ENCODE data around the gene CDHR4. TPM values are rescaled to one million over a fixed set of nuclear protein-coding genes. Genes with fewer than 3 reads are reported as not detected.
A peak's percentile ranks its signal among the peaks of the same experiment; 100 is the strongest.

CDHR4 gene
- total and polyA plus RNA-seq, 3 experiments from 2014 or later: not detected

DNA sequence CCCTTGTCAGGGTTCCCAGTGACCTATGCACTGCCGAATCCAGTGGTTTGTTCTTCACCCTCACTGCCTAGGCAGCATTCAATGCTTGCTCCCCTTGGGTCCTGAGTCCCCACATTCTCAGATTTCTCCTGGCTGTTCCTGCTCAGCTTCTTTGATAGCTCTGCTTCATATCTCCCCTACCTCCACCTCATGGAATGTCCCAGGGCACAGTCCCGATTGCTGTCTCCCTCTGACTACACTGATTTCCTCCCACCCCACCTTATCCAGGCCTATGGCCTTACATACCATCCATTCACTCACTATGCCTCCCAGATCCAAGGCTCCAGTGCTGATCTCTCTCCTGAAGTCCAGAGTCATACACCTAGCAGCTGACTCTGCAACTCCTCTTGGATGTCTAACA is 1.5 kb upstream of the CDHR4 start:
- H3K27me3 Mint-ChIP-seq: peaks cover 0 to 6% of the 10 kb centered on the region in 2 donors
- peaks cover 0 to 2% (median 0%) of the 10 kb centered on the region in 5 donors for H3K9me3 Mint-ChIP-seq
- POLR2A ChIA-PET: no interaction called here
- H3K4me3 Mint-ChIP-seq: peak overlapping the region in 5 of 7 donors; percentile 1 to 55 (median 30)
- CTCF ChIA-PET: interaction anchor here (3.2 to 12.4 kb wide), 2 partner anchors 12 to 38 kb away, joined by 35 to 246 read pairs; partner anchors contain the start of gene UBA7
- Histone ChIP-seq H3K36me3 (ENCODE audit: insufficient read depth, low read length) (no peaks in the 10 kb centered on the region), H3K27ac (ENCODE audit: low read depth, low read length) (no peak overlapping the region), H3K9me3 (ENCODE audit: low read length) (no peaks in the 10 kb centered on the region), H3K27me3 (ENCODE audit: insufficient read depth, low read length, poor library complexity, severe bottlenecking) (no peaks in the 10 kb centered on the region), H3K4me3 (ENCODE audit: low read length) (no peak overlapping the region), H3K4me1 (ENCODE audit: insufficient read depth, low read length) (peaks cover 18% of the 10 kb centered on the region)
- peaks cover 0 to 3% (median 0%) of the 10 kb centered on the region in 3 donors for H3K36me3 Mint-ChIP-seq
- no peak for DNase-seq
- peak overlapping the region in 2 of 8 donors; percentile 43 to 45 for H3K27ac Mint-ChIP-seq
- peaks cover 9 to 34% (median 18%) of the 10 kb centered on the region in 3 donors for H3K4me1 Mint-ChIP-seq

GRCh38 chr3:49799105-49799504 is 568 bp downstream of the CDHR4 start:
- Histone ChIP-seq H3K4me3 (ENCODE audit: low read length) (no peak overlapping the region), H3K4me1 (ENCODE audit: insufficient read depth, low read length) (peaks cover 11% of the 10 kb centered on the region), H3K27me3 (ENCODE audit: insufficient read depth, low read length, poor library complexity, severe bottlenecking) (no peaks in the 10 kb centered on the region), H3K9me3 (ENCODE audit: low read length) (no peaks in the 10 kb centered on the region), H3K36me3 (ENCODE audit: insufficient read depth, low read length) (no peaks in the 10 kb centered on the region), H3K27ac (ENCODE audit: low read depth, low read length) (no peak overlapping the region)
- Mint-ChIP-seq H3K4me1 (peaks cover 8 to 16% (median 8%) of the 10 kb centered on the region in 3 donors), H3K36me3 (peaks cover 0 to 3% (median 0%) of the 10 kb centered on the region in 3 donors), H3K4me3 (peak overlapping the region in 1 of 7 donors; percentile 15), H3K9me3 (peaks cover 0 to 2% (median 0%) of the 10 kb centered on the region in 5 donors), H3K27me3 (peaks cover 0 to 6% of the 10 kb centered on the region in 2 donors), H3K27ac (no peak overlapping the region)
- no peak for DNase-seq
- CTCF ChIA-PET: interaction anchor here (12.4 kb wide), 1 partner anchor 40 kb away, joined by 246 read pairs; no protein-coding TSS in a partner anchor
- POLR2A ChIA-PET: no interaction called here

GRCh38 chr3:49794926-49795905 is 4.5 kb downstream of the CDHR4 start:
- peak overlapping the region in 1 of 8 donors; percentile 36 for H3K27ac Mint-ChIP-seq
- H3K4me1 Mint-ChIP-seq: peaks cover 2 to 5% (median 4%) of the 10 kb centered on the region in 3 donors
- Histone ChIP-seq H3K4me1 (ENCODE audit: insufficient read depth, low read length) (no peaks in the 10 kb centered on the region), H3K36me3 (ENCODE audit: insufficient read depth, low read length) (no peaks in the 10 kb centered on the region), H3K27ac (ENCODE audit: low read depth, low read length) (no peak overlapping the region), H3K9me3 (ENCODE audit: low read length) (no peaks in the 10 kb centered on the region), H3K4me3 (ENCODE audit: low read length) (no peak overlapping the region), H3K27me3 (ENCODE audit: insufficient read depth, low read length, poor library complexity, severe bottlenecking) (no peaks in the 10 kb centered on the region)
- ChIA-PET POLR2A (interaction anchor here (0.5 to 0.6 kb wide), 2 partner anchors 40 to 151 kb away, joined by 3 read pairs; no protein-coding TSS in a partner anchor), CTCF (no interaction called here)
- no peak overlapping the region for H3K4me3 Mint-ChIP-seq
- no peak for DNase-seq
- peaks cover 0 to 2% of the 10 kb centered on the region in 2 donors for H3K27me3 Mint-ChIP-seq
- no peaks in the 10 kb centered on the region for H3K9me3 Mint-ChIP-seq
- H3K36me3 Mint-ChIP-seq: no peaks in the 10 kb centered on the region

DNA sequence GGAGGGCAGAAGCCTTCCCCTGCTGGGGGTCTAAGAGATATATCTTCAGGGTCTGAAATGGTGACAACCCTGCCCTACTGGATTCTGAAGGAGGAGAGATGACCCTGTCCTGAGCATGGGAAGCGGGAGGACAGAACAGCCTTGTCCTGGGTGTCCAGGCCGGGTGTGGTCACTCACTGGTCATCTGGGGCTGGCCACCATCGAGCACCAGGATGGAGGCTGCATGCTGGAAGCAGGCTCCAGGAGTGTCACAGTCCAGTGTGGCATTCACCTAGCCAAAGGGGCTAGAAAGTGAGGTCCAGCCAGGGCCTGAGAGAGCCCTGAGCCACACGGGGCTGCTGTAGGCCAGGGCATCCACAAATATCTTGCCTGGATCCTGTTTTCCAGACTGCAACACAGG is 5.2 kb downstream of the CDHR4 start:
- Histone ChIP-seq H3K4me1 (ENCODE audit: insufficient read depth, low read length) (peaks cover 5% of the 10 kb centered on the region), H3K27ac (ENCODE audit: low read depth, low read length) (no peak overlapping the region), H3K9me3 (ENCODE audit: low read length) (no peaks in the 10 kb centered on the region), H3K4me3 (ENCODE audit: low read length) (no peak overlapping the region), H3K36me3 (ENCODE audit: insufficient read depth, low read length) (no peaks in the 10 kb centered on the region), H3K27me3 (ENCODE audit: insufficient read depth, low read length, poor library complexity, severe bottlenecking) (no peaks in the 10 kb centered on the region)
- no peak overlapping the region for H3K4me3 Mint-ChIP-seq
- H3K27ac Mint-ChIP-seq: peak overlapping the region in 1 of 8 donors; percentile 54
- no peaks in the 10 kb centered on the region for H3K9me3 Mint-ChIP-seq
- no peaks in the 10 kb centered on the region for H3K36me3 Mint-ChIP-seq
- ChIA-PET POLR2A (interaction anchor here (0.5 kb wide), 1 partner anchor 39 kb away, joined by 3 read pairs; no protein-coding TSS in a partner anchor), CTCF (no interaction called here)
- no peak for DNase-seq
- peaks cover 4 to 11% (median 8%) of the 10 kb centered on the region in 3 donors for H3K4me1 Mint-ChIP-seq
- H3K27me3 Mint-ChIP-seq: peaks cover 0 to 4% of the 10 kb centered on the region in 2 donors

- no peak overlapping the region for H3K4me3 Mint-ChIP-seq
- no peak for DNase-seq
- POLR2A ChIA-PET: no interaction called here
- peaks cover 0 to 2% of the 10 kb centered on the region in 2 donors for H3K27me3 Mint-ChIP-seq
- no peaks in the 10 kb centered on the region for H3K9me3 ChIP-seq (ENCODE audit: low read length)
- H3K36me3 ChIP-seq (ENCODE audit: insufficient read depth, low read length): no peaks in the 10 kb centered on the region
- no peak overlapping the region for H3K4me3 ChIP-seq (ENCODE audit: low read length)
- peaks cover 5% of the 10 kb centered on the region for H3K4me1 ChIP-seq (ENCODE audit: insufficient read depth, low read length)
- peaks cover 4 to 11% (median 8%) of the 10 kb centered on the region in 3 donors for H3K4me1 Mint-ChIP-seq
- no peak overlapping the region for H3K27ac ChIP-seq (ENCODE audit: low read depth, low read length)
- CTCF ChIA-PET: no interaction called here
- peak overlapping the region in 1 of 8 donors; percentile 54 for H3K27ac Mint-ChIP-seq
- H3K27me3 ChIP-seq (ENCODE audit: insufficient read depth, low read length, poor library complexity, severe bottlenecking): no peaks in the 10 kb centered on the region
- no peaks in the 10 kb centered on the region for H3K9me3 Mint-ChIP-seq
- no peaks in the 10 kb centered on the region for H3K36me3 Mint-ChIP-seq
These were observed 6.1 kb downstream of the CDHR4 start for GRCh38 chr3:49793486-49794085.

DNA sequence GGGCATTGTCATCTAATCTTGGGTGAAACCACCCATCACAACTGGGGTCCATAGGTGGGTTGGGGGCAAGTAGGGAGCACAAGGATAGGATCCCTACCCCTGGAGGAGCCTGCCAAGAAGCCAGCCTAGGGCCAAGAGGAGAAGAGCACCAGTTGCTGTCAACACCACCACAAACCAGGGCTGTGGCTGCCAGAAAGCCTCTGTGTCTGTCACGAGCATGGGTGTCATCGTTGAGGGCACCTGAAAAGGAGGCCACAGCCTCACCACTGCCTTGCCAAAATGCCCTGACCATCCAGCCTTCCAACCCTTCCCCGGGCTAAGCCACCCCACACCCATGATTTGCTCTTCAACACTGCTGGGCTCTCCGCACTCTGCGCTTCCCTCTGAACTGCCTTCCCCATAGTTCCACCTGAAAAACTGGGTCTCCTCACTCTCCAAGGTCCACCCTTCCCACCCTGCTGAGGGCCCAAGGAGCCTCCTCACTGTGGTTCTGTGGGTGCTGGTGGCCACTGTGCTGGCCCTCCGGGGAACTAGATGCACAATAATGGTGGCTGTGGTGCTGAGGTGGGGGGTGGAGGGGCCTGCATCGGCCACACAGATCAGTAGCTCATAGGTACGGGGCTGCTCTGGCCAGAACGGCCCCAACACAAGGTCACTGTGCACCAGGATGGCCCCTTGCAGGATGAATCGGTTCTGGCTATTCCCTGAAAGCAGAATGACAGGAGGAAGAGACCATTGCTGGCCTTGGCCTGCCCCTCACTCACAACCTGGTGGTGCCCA is 7.1 kb downstream of the CDHR4 start:
- CTCF ChIA-PET: no interaction called here
- no peaks in the 10 kb centered on the region for H3K36me3 Mint-ChIP-seq

GRCh38 chr3:49791571-49791970 is 8.1 kb downstream of the CDHR4 start:
- H3K4me3 ChIP-seq (ENCODE audit: low read length): no peak overlapping the region
- POLR2A ChIA-PET: interaction anchor here (1.3 kb wide), 1 partner anchor 12 kb away, joined by 3 read pairs; the partner anchor contains the start of gene INKA1
- H3K27me3 ChIP-seq (ENCODE audit: insufficient read depth, low read length, poor library complexity, severe bottlenecking): no peaks in the 10 kb centered on the region
- peaks cover 9 to 19% (median 16%) of the 10 kb centered on the region in 3 donors for H3K4me1 Mint-ChIP-seq
- H3K4me3 Mint-ChIP-seq: peak overlapping the region in 1 of 7 donors; percentile 13
- peaks cover 0 to 2% (median 0%) of the 10 kb centered on the region in 3 donors for H3K36me3 Mint-ChIP-seq
- no peak for DNase-seq
- peaks cover 14% of the 10 kb centered on the region for H3K4me1 ChIP-seq (ENCODE audit: insufficient read depth, low read length)
- CTCF ChIA-PET: interaction anchor here (1.3 kb wide), 1 partner anchor 12 kb away, joined by 4 read pairs; the partner anchor contains the start of gene INKA1
- peaks cover 0 to 2% of the 10 kb centered on the region in 2 donors for H3K27me3 Mint-ChIP-seq
- no peaks in the 10 kb centered on the region for H3K36me3 ChIP-seq (ENCODE audit: insufficient read depth, low read length)
- H3K9me3 Mint-ChIP-seq: no peaks in the 10 kb centered on the region
- H3K27ac ChIP-seq (ENCODE audit: low read depth, low read length): no peak overlapping the region
- H3K9me3 ChIP-seq (ENCODE audit: low read length): no peaks in the 10 kb centered on the region
- no peak overlapping the region for H3K27ac Mint-ChIP-seq

More for the DNA sequence above, 7.1 kb downstream of the CDHR4 start:
- H3K9me3 ChIP-seq (ENCODE audit: low read length): no peaks in the 10 kb centered on the region
- H3K4me1 ChIP-seq (ENCODE audit: insufficient read depth, low read length): peaks cover 5% of the 10 kb centered on the region
- Mint-ChIP-seq H3K9me3 (no peaks in the 10 kb centered on the region), H3K4me1 (peaks cover 4 to 11% (median 8%) of the 10 kb centered on the region in 3 donors), H3K4me3 (no peak overlapping the region), H3K27ac (no peak overlapping the region), H3K27me3 (peaks cover 0 to 2% of the 10 kb centered on the region in 2 donors)
- no peaks in the 10 kb centered on the region for H3K27me3 ChIP-seq (ENCODE audit: insufficient read depth, low read length, poor library complexity, severe bottlenecking)
- no peak for DNase-seq
- H3K4me3 ChIP-seq (ENCODE audit: low read length): no peak overlapping the region
- H3K36me3 ChIP-seq (ENCODE audit: insufficient read depth, low read length): no peaks in the 10 kb centered on the region
- H3K27ac ChIP-seq (ENCODE audit: low read depth, low read length): no peak overlapping the region
- POLR2A ChIA-PET: no interaction called here
